NCI-H460 (cell line): ENCODE measurements around the gene SARDH. TPM values are rescaled to one million over a fixed set of nuclear protein-coding genes. Genes with fewer than 3 reads are reported as not detected.
A peak's percentile ranks its signal among the peaks of the same experiment; 100 is the strongest.

Experiments
- DNase-seq: peaks from one replicate; pipeline ENCODE4 v3.0.0-alpha.2; 2016; ENCODE audit warnings: low read depth; ENCODE audit errors: extremely low read depth
- polyA plus RNA-seq: library from polyadenylated mRNA; depleted of rRNA; stranded (reverse); fragments of >200 nt; gene quantifications from 2 replicates; pipeline ENCODE4 v1.2.3, GENCODE V29; 2014; cell fraction: nucleus; rRNA removed
- total RNA-seq: library from RNA; depleted of rRNA; stranded (reverse); fragments of >200 nt; shearing (Covaris generic); gene quantifications from 2 replicates; pipeline ENCODE4 v1.2.3, GENCODE V29; 2014; rRNA removed

Gene SARDH, protein sequence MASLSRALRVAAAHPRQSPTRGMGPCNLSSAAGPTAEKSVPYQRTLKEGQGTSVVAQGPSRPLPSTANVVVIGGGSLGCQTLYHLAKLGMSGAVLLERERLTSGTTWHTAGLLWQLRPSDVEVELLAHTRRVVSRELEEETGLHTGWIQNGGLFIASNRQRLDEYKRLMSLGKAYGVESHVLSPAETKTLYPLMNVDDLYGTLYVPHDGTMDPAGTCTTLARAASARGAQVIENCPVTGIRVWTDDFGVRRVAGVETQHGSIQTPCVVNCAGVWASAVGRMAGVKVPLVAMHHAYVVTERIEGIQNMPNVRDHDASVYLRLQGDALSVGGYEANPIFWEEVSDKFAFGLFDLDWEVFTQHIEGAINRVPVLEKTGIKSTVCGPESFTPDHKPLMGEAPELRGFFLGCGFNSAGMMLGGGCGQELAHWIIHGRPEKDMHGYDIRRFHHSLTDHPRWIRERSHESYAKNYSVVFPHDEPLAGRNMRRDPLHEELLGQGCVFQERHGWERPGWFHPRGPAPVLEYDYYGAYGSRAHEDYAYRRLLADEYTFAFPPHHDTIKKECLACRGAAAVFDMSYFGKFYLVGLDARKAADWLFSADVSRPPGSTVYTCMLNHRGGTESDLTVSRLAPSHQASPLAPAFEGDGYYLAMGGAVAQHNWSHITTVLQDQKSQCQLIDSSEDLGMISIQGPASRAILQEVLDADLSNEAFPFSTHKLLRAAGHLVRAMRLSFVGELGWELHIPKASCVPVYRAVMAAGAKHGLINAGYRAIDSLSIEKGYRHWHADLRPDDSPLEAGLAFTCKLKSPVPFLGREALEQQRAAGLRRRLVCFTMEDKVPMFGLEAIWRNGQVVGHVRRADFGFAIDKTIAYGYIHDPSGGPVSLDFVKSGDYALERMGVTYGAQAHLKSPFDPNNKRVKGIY
- 0.07 TPM in 1 of 2 replicates, not detected in the other for total RNA-seq
- 0.11 TPM in 1 of 2 replicates, not detected in the other for polyA plus RNA-seq

GRCh38 chr9:133737774-133738639 is at the start of gene SARDH:
Gene SARDH, minus strand, starts transcription at chr9:133738352. Its CDS starts 4,179 bp downstream, at chr9:133734173.
- no peak for DNase-seq

- no peak for DNase-seq
Observed at GRCh38 chr9:133787754-133788025, 49.5 kb upstream of the SARDH start.

DNA sequence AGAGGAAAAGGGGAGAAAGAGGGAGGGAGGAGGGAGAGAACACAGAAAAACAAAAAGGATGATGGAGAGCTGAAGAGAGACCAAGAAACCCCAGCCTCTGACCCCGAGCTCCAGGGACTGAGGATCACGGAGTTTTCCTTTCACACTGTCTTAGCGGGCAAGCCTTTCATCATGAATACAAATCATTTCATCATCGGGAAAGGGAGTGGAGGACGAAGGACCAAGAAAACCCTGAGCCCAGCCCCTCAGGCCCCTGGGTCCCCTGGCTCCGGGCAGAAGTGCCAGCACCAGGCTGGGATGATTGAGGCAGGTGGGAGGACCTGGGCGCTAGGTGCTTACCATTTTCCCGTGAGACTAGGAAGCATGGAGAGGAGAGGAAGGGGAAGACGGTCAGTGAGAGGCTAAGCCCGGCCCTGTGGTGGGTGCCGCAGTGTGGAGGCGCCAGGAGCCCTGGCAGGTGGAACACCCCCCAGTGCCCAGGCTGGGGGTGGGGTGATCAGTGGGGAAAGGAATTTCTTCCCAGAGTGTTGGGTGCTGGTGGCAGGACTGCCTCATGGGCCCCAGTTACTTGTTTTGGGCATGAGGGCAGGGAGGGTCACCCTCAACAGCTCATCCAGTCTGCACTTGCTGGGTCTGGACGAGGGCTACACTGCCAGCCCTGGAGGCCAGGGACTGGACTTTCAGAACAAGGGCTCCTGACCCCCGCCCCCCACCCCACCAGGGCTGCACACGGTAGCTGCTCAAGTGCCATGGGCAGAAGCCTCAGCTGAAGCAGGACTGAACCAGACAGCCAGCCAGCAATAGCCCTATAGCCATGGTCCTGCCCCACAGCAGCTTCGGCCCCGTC is 49.0 kb upstream of the SARDH start:
- no peak for DNase-seq

DNA sequence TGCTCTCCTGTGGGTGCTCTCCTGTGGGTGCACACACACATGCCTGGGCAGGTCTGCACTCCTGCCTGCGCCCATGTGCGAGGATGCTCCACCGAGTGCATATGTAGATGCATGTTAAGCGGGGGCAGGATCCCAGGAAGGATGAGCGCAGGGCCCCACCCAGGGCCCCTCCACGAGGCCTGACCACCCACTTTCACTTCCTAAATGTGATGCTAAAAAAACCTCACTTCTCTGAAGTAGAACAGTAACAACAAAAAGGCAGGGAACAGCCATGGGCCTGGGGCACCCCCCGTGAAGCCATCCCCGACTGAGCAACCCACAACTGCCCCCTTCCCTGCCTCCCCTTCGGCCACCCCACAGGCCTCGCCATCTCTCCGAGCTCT is 48.2 kb upstream of the SARDH start:
- DNase-seq = no peak

GRCh38 chr9:133785753-133786370 is 47.7 kb upstream of the SARDH start:
- DNase-seq = no peak

GRCh38 chr9:133784731-133785561 is 46.8 kb upstream of the SARDH start:
- no peak for DNase-seq

DNA sequence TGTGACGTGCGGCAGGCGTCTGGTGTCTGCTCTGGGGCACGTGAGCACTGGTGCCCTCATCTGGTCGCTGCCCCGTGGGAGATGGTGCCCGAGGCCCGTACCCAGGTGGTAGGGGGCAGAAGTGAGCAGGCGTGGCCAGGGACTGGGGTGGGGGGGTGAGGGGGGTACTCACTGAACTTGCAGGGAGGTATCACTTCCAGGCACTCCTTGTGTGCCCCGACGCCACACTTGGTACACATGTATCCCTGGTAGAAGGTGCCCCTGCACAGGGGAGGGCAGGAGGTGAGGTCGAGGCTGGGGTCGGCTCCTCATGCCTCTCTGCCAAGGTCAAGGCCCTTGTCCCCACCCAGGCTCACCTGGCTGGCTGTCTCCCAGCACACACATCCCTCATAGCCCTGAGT is 45.2 kb upstream of the SARDH start:
- no peak for DNase-seq

DNA sequence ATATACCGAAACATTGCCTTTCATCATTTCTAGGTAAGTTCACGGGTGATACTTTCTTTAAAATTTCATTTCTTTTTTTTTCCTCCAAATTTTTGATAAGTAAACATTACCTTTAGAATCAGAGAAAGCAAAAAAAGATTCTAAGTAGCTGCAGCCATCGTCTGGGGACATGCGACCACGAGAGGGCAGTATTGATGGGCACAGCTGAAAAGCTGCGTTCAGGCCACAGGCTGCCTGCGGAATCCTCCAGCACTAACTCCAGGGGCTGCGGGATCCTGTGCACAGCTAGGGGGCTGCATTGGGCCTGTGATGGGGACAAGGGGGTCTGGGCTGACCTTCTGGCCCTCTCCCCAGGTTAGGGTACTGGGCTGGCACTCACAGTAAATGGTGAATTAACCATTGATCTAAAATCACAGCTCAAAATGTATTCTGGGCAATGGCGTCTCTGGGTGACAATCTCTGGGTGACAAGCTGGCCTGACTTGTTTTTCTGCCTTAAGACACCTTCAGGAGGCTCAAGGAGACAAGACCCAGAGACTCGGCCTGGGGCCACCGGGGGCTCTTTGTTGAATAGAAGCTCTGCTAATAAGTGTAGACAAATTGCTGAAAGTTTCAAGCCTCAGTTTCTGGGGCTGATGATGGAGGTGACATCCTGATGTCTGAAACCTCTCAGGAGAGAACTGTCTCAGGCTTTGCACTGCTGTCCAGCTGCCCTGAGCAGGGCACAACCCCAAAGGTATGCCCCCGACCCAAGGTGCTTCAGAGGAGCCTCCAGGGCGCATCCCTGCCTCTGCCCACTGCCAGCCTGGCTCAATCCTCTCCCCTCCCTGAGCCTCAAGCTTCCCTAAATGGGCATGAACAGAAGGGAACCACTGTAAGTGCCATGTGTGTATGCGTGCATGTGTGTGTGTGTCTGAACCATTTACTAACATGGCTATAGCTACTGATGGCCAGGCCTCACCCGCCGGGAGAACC is 44.3 kb upstream of the SARDH start:
- DNase-seq = peak; percentile 58

DNA sequence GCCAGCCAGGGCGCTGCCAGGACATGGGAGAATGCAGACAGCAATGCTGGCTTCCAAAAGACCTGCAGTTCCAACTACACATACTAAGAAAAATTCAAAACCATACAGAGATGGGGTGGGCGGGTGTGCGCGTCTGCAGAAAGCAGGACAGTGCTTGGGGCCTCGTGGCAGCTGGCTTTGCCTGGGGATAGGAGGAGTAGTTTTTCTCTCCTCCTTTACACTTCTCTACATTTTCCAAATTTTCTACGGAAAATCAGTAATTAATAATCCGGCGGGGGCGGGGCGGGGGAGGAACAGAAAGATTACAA is 43.6 kb upstream of the SARDH start:
- DNase-seq = no peak

GRCh38 chr9:133780962-133781827 is 43.0 kb upstream of the SARDH start:
- no peak for DNase-seq

DNA sequence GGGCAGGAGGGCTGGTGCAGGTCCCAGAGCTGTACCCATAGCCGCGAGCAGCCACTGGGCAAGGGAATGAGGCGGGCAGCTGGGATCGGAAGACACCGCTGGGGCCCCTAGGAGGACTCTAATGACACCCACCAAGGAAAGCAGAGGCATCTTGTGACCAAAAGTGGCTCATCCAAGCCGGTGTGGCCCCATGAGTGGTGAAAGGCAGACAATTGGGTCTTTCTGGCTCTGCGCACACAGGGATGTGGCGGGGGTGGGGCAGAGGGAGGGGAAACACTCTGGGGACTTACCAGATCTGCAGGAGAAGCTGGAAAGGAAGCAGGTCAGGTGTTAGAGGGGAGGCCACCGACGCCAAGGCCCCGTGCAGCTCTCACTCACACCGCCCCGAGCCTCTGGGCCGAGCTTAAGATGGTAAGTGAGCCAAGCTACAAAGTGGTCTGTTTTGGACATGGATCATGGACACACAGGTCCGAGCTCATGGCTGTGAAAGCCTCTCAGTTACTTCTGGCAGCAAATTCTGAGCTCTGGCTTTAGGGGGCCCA is 42.3 kb upstream of the SARDH start:
- DNase-seq = no peak

DNA sequence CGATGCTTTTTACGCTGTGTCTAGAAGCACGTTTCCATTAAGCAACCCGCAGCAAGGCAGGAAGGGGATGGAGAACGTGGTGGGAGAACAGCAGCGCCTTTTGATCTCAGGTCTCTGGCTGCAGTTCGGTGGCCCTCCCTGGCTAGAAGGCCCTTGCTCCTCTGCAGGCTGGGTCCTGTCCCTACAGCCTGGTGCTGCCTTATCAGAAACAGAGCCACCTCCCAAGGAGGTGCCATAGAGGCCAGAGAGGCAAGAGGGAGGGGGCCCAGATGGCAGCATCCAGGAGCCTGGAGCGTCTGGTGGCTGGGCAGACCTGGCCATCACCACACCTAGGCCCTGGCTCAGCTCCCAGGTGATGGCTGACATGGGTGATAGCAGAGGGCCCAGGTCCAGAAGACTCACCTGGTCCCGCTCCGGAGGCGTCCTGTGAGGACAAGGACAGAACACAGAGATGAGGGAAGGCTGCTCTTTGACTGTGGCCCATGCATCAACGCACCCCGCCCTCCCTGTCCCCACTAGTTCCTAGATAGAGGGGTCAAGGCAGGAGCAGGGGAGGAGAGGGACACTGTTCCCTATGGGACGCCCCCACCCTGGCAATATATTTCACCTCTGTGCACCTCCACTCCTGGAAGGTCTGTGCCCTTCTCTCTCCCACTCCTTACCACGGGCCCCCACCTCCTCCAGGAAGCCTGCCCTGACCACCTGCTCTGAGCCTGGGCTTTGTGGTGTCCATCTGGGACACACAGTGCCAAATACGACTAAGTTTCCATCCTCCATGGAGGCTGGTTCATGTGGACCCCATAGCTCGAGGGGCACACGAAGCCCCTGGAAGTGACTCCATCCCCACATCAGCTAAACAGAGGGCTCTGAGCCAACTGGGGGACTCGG is 41.6 kb upstream of the SARDH start:
- DNase-seq = no peak

GRCh38 chr9:133779081-133779480 is 40.9 kb upstream of the SARDH start:
- no peak for DNase-seq

DNA sequence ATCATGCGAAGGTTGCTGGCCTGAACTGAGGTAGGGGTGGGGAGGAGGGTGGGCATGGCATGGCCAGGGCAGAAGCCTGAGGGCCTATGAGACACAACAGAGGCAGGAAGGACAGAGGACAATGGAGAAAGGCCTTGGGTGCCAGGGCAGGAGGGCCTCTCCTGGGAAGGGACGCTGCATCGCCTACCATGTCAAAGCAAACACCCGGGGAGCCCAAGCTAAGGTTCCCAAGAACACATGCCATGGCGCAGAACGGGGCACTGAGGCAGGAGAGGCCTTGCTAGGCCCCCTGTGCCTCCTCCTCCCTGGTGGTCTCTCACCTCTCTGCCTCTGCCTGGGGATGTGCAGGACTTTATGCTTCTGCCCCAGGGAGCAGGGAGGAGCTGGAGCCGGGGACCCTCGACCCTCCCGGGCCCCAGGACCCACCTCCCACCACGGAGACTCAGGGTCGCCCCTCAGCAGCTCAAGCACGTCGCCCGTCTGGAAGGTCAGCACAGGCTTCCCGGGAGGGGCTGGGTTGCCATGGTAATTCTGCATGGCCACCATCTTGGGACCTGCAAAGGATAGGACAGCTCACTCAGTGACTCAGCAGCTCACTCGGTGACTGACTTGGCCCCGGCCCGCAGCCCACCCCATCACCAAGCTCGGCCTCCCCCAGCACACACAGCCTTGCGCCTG is 40.3 kb upstream of the SARDH start:
- no peak for DNase-seq

- no peak for DNase-seq
Observed at GRCh38 chr9:133777871-133778270, 39.7 kb upstream of the SARDH start.
